WTC11 (cell line): ENCODE measurements around the gene NHERF1. TPM values are rescaled to one million over a fixed set of nuclear protein-coding genes. Genes with fewer than 3 reads are reported as not detected.

ENCODE experiments used
- ATAC-seq: fragments of 200-7000 bp; cut with Tn5 transposase; 2 replicates; pipeline ENCODE4 v1.10.0; 2021; ENCODE audit warnings: mild to moderate bottlenecking, moderate library complexity
- CTCF ChIA-PET: fragments of 300-600 bp; sonication (Branson Sonifier 250); formaldehyde crosslinking; loops from one replicate; lab custom pipeline; 2021; ENCODE audit warnings: antibody characterized with exemption; lab: Charles Lee
- POLR2A ChIA-PET: fragments of 350-600 bp; sonication (Branson Sonifier 250); formaldehyde crosslinking; loops from one replicate; lab custom pipeline; 2021; ENCODE audit warnings: antibody characterized with exemption; lab: Charles Lee
- DNase-seq: peaks from one replicate; pipeline ENCODE4 v3.0.0; 2021; ENCODE audit warnings: low spot score
- H3K27ac Mint-ChIP-seq: 2 replicates; pipeline ENCODE4 v1.8.0; 2021; ENCODE audit warnings: mixed read lengths
- H3K27me3 Mint-ChIP-seq: 2 replicates; pipeline ENCODE4 v1.8.0; 2021; ENCODE audit warnings: low read depth, mild to moderate bottlenecking, moderate library complexity, mixed read lengths
- H3K36me3 Mint-ChIP-seq: 2 replicates; pipeline ENCODE4 v1.8.0; 2021; ENCODE audit warnings: mixed read lengths
- H3K4me1 Mint-ChIP-seq: 2 replicates; pipeline ENCODE4 v1.8.0; 2022; ENCODE audit warnings: mixed read lengths
- H3K4me3 Mint-ChIP-seq: 2 replicates; pipeline ENCODE4 v1.8.0; 2021; ENCODE audit warnings: mild to moderate bottlenecking, moderate library complexity, mixed read lengths
- H3K9me3 Mint-ChIP-seq: 2 replicates; pipeline ENCODE4 v1.8.0; 2021; ENCODE audit warnings: mixed read lengths
- ARID4B ChIP-seq: sonication (generic); formaldehyde crosslinking; IDR thresholded peaks from 2 replicates; pipeline ENCODE4 v1.8.0; 2023; ENCODE audit warnings: missing genetic modification reagents, mild to moderate bottlenecking, borderline replicate concordance
- CREM ChIP-seq: sonication (generic); formaldehyde crosslinking; IDR thresholded peaks from 2 replicates; pipeline ENCODE4 v1.8.1; 2022; ENCODE audit warnings: mild to moderate bottlenecking, missing genetic modification reagents, moderate library complexity
- CTCF ChIP-seq: fragments of 200-600 bp; IDR thresholded peaks from 2 replicates; pipeline ENCODE4 v1.8.0; 2022; ENCODE audit warnings: antibody characterized with exemption
- ESRRA ChIP-seq: sonication (generic); formaldehyde crosslinking; IDR thresholded peaks from 2 replicates; pipeline ENCODE4 v1.8.1; 2022; ENCODE audit warnings: mild to moderate bottlenecking, missing genetic modification reagents, borderline replicate concordance
- ETV6 ChIP-seq: sonication (generic); formaldehyde crosslinking; IDR thresholded peaks from 2 replicates; pipeline ENCODE4 v1.8.1; 2022; ENCODE audit warnings: mild to moderate bottlenecking, missing genetic modification reagents
- FOXK1 ChIP-seq: sonication (generic); formaldehyde crosslinking; IDR thresholded peaks from 2 replicates; pipeline ENCODE4 v1.8.0; 2022; ENCODE audit warnings: mild to moderate bottlenecking, moderate library complexity, missing genetic modification reagents
- FOXP4 ChIP-seq: sonication (generic); formaldehyde crosslinking; IDR thresholded peaks from 2 replicates; pipeline ENCODE4 v1.8.0; 2022; ENCODE audit warnings: mild to moderate bottlenecking, missing genetic modification reagents
- KAT7 ChIP-seq: sonication (generic); formaldehyde crosslinking; IDR thresholded peaks from 2 replicates; pipeline ENCODE4 v1.8.1; 2023; ENCODE audit warnings: missing genetic modification reagents, mild to moderate bottlenecking, borderline replicate concordance
- MAX ChIP-seq: sonication (generic); formaldehyde crosslinking; IDR thresholded peaks from 2 replicates; pipeline ENCODE4 v1.8.0; 2022; ENCODE audit warnings: mild to moderate bottlenecking, missing genetic modification reagents
- NFE2L1 ChIP-seq: sonication (generic); formaldehyde crosslinking; IDR thresholded peaks from 2 replicates; pipeline ENCODE4 v1.8.1; 2023; ENCODE audit warnings: missing genetic modification reagents
- OVOL2 ChIP-seq: fragments of 250-450 bp; sonication (Bioruptor Pico); IDR thresholded peaks from 2 replicates; pipeline ENCODE4 v1.9.0; 2021; ENCODE audit warnings: mild to moderate bottlenecking, borderline replicate concordance
- RELA ChIP-seq: sonication (generic); formaldehyde crosslinking; IDR thresholded peaks from 2 replicates; pipeline ENCODE4 v1.8.1; 2022; ENCODE audit warnings: missing genetic modification reagents, mild to moderate bottlenecking, borderline replicate concordance
- ZBTB21 ChIP-seq: sonication (generic); formaldehyde crosslinking; IDR thresholded peaks from 2 replicates; pipeline ENCODE4 v1.8.1; 2023; ENCODE audit warnings: mild to moderate bottlenecking, missing genetic modification reagents, borderline replicate concordance
- ZNF263 ChIP-seq: sonication (generic); formaldehyde crosslinking; IDR thresholded peaks from 2 replicates; pipeline ENCODE4 v1.8.1; 2022; ENCODE audit warnings: low read depth, mild to moderate bottlenecking, moderate library complexity, missing genetic modification reagents
- total RNA-seq: library from RNA; stranded (reverse); gene quantifications from 3 replicates; pipeline ENCODE4 v1.2.3, GENCODE V29; 2021
- TF ChIP-seq, protein P1 (sequence below): sonication (generic); formaldehyde crosslinking; IDR thresholded peaks from 2 replicates; pipeline ENCODE4 v1.8.1; 2023; ENCODE audit warnings: mild to moderate bottlenecking, missing genetic modification reagents, moderate library complexity
- TF ChIP-seq, protein P2 (sequence below): fragments of 250-450 bp; sonication (Bioruptor Pico); IDR thresholded peaks from 2 replicates; pipeline ENCODE4 v1.9.0; 2021; ENCODE audit warnings: mild to moderate bottlenecking
- TF ChIP-seq, protein P3 (sequence below): sonication (generic); formaldehyde crosslinking; IDR thresholded peaks from 2 replicates; pipeline ENCODE4 v1.8.0; 2022; ENCODE audit warnings: mild to moderate bottlenecking, missing genetic modification reagents
- TF ChIP-seq, protein P4 (sequence below): sonication (generic); formaldehyde crosslinking; IDR thresholded peaks from 2 replicates; pipeline ENCODE4 v1.8.1; 2022; ENCODE audit warnings: mild to moderate bottlenecking, moderate library complexity, missing genetic modification reagents
- TF ChIP-seq, protein P5 (sequence below): sonication (generic); formaldehyde crosslinking; IDR thresholded peaks from 2 replicates; pipeline ENCODE4 v1.8.0; 2023; ENCODE audit warnings: missing genetic modification reagents

NHERF1 gene
- total RNA-seq, 1 experiment from 2014 or later, result 111 TPM

DNA sequence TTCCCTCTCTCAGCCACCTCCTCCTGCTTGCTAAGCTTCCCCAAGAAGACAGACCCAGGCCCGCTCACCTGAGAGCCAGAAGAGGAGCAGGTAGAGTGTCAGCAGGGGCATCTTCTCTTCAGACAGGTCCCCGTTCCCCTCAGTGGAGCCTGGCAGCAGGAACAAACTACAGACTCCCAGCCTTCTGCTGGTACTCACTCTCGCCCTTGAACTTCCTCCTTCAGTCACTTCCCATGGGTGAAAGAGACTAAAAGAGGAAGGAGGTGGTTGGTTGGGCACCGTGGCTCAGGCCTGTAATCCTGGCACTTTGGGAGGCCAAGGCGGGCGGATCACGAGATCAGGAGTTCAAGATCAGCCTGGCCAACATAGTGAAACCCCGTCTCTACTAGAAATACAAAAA, 35.7 kb upstream of the NHERF1 start, which contains the start of gene CD300LF:
TSS of gene CD300LF (minus strand) at position 168 of the 400 bp plus-strand sequence. CDS start at position 111, 57 bp downstream.
- ATAC-seq (no peak), DNase-seq (no peak)
- Mint-ChIP-seq H3K27me3 (no peaks in the 10 kb centered on the region; the same call in none of the 2 replicates), H3K4me3 (no peak within 1 kb of the TSS), H3K27ac (no peak within 1 kb of the TSS), H3K36me3 (no peaks in the 10 kb centered on the region), H3K9me3 (0 out of 2 replicates have a peak, but pooled peaks cover 2% of the 10 kb centered on the region), H3K4me1 (no peaks in the 10 kb centered on the region)
- POLR2A ChIA-PET, result no interaction called here
- CTCF ChIA-PET, result no interaction called here
- no peak for TF ChIP-seq ESRRA (CRISPR knock-in tag)
- TF ChIP-seq MAX (CRISPR knock-in tag), result no peak
- TF ChIP-seq FOXK1 (CRISPR knock-in tag), result no peak
- no peak for TF ChIP-seq OVOL2 (CRISPR knock-in tag)

DNA sequence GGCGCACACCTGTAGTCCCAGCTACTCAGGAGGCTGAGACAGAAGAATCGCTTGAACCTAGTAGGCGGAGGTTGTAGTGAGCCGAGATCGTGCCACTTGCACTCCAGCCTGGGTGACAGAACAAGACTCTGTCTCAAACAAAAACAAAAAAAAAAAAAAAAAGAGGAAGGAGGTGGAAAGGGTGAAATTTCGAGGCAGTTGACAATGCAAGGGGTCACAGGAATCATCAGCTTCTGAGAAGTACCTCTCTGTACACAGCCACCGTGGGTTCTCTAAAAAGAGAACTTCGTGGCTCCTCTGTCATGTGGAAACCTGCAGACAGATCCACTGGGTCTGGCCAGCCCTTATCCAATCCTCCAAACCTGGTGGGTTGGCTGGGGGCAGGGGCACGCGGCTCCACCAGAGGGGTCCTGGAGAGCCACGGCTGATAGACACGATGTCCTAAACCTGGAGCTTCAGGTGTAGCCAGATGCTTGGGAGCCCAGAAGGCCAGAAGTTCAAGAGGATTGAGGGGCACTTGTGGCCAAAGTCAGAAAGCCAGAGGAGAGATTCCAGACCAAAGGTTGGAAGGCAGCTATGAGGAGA, 35.2 kb upstream of the NHERF1 start:
- H3K27me3 Mint-ChIP-seq, result no peaks in the 10 kb centered on the region; the same call in none of the 2 replicates
- ChIA-PET CTCF (interaction anchor here (1.2 to 1.3 kb wide), 3 partner anchors 23 to 32 kb away, joined by 3 to 4 read pairs (median 3); partner anchors contain the start of gene RAB37), POLR2A (no interaction called here)
- no peak overlapping the region for H3K4me3 Mint-ChIP-seq
- no peaks in the 10 kb centered on the region for H3K4me1 Mint-ChIP-seq
- H3K9me3 Mint-ChIP-seq, result 0 out of 2 replicates have a peak, but pooled peaks cover under 1% of the 10 kb centered on the region
- ATAC-seq, result no peak
- DNase-seq, result no peak
- no peak overlapping the region for H3K27ac Mint-ChIP-seq
- H3K36me3 Mint-ChIP-seq, result no peaks in the 10 kb centered on the region
- TF ChIP-seq ARID4B (CRISPR knock-in tag) (no peak), NFE2L1 (no peak), CREM (CRISPR knock-in tag) (no peak), ZBTB21 (CRISPR knock-in tag) (no peak), CTCF (no peak), ETV6 (CRISPR knock-in tag) (no peak), KAT7 (CRISPR knock-in tag) (no peak), RELA (CRISPR knock-in tag) (no peak), FOXP4 (no peak), ZNF263 (CRISPR knock-in tag) (no peak), MAX (CRISPR knock-in tag) (no peak)
- TF ChIP-seq, protein P1, sequence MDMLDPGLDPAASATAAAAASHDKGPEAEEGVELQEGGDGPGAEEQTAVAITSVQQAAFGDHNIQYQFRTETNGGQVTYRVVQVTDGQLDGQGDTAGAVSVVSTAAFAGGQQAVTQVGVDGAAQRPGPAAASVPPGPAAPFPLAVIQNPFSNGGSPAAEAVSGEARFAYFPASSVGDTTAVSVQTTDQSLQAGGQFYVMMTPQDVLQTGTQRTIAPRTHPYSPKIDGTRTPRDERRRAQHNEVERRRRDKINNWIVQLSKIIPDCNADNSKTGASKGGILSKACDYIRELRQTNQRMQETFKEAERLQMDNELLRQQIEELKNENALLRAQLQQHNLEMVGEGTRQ (CRISPR knock-in tag), result no peak
- TF ChIP-seq, protein P2, sequence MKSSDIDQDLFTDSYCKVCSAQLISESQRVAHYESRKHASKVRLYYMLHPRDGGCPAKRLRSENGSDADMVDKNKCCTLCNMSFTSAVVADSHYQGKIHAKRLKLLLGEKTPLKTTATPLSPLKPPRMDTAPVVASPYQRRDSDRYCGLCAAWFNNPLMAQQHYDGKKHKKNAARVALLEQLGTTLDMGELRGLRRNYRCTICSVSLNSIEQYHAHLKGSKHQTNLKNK (CRISPR knock-in tag), result no peak
- TF ChIP-seq, protein P3, sequence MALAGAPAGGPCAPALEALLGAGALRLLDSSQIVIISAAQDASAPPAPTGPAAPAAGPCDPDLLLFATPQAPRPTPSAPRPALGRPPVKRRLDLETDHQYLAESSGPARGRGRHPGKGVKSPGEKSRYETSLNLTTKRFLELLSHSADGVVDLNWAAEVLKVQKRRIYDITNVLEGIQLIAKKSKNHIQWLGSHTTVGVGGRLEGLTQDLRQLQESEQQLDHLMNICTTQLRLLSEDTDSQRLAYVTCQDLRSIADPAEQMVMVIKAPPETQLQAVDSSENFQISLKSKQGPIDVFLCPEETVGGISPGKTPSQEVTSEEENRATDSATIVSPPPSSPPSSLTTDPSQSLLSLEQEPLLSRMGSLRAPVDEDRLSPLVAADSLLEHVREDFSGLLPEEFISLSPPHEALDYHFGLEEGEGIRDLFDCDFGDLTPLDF (CRISPR knock-in tag), result no peak
- TF ChIP-seq, protein P4, sequence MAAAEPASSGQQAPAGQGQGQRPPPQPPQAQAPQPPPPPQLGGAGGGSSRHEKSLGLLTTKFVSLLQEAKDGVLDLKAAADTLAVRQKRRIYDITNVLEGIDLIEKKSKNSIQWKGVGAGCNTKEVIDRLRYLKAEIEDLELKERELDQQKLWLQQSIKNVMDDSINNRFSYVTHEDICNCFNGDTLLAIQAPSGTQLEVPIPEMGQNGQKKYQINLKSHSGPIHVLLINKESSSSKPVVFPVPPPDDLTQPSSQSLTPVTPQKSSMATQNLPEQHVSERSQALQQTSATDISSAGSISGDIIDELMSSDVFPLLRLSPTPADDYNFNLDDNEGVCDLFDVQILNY (CRISPR knock-in tag), result no peak
- TF ChIP-seq, protein P5, sequence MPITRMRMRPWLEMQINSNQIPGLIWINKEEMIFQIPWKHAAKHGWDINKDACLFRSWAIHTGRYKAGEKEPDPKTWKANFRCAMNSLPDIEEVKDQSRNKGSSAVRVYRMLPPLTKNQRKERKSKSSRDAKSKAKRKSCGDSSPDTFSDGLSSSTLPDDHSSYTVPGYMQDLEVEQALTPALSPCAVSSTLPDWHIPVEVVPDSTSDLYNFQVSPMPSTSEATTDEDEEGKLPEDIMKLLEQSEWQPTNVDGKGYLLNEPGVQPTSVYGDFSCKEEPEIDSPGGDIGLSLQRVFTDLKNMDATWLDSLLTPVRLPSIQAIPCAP (CRISPR knock-in tag), result no peak
